ENCODE results near the gene FAM13A. TPM values are rescaled to one million over a fixed set of nuclear protein-coding genes. Genes with fewer than 3 reads are reported as not detected.

FAM13A gene
- total RNA-seq, 4 donors from 2014 or later: 72.3 to 105 (median 90.0) TPM

DNA sequence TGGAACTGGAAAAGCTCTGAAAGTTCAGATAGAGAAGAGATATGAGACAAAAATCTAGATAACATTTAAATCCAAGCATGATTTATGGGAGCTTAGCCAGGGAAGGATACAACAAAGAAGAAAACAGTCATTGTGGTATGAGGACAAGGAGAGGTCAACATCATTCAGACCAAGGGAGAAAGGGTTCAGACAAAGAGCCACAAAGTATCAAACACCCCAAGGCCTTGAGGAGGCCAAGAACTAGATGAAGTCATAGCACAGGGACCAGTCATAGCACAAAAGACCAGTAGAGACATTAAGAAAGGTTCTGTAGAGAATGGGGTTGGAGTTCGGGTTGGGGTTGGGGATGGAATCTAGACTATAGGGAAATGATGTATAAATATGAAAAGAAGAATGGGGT lies 282.0 kb downstream of the FAM13A start:
- no peaks in the 10 kb centered on the region for H3K4me1 ChIP-seq
- no peak overlapping the region for H3K27ac ChIP-seq
- no peaks in the 10 kb centered on the region for H3K9me3 ChIP-seq
- H3K36me3 ChIP-seq: peaks cover 0 to 56% (median 0%) of the 10 kb centered on the region in 3 donors
- no peaks in the 10 kb centered on the region for H3K27me3 ChIP-seq
- TF ChIP-seq POLR2A (IDR thresholded peaks at IDR 0.05): no peak
- TF ChIP-seq, protein P1, sequence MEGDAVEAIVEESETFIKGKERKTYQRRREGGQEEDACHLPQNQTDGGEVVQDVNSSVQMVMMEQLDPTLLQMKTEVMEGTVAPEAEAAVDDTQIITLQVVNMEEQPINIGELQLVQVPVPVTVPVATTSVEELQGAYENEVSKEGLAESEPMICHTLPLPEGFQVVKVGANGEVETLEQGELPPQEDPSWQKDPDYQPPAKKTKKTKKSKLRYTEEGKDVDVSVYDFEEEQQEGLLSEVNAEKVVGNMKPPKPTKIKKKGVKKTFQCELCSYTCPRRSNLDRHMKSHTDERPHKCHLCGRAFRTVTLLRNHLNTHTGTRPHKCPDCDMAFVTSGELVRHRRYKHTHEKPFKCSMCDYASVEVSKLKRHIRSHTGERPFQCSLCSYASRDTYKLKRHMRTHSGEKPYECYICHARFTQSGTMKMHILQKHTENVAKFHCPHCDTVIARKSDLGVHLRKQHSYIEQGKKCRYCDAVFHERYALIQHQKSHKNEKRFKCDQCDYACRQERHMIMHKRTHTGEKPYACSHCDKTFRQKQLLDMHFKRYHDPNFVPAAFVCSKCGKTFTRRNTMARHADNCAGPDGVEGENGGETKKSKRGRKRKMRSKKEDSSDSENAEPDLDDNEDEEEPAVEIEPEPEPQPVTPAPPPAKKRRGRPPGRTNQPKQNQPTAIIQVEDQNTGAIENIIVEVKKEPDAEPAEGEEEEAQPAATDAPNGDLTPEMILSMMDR (IDR thresholded peaks at IDR 0.05): no peak
- H3K4me3 ChIP-seq: no peak overlapping the region
- DNase-seq: no peak

DNA sequence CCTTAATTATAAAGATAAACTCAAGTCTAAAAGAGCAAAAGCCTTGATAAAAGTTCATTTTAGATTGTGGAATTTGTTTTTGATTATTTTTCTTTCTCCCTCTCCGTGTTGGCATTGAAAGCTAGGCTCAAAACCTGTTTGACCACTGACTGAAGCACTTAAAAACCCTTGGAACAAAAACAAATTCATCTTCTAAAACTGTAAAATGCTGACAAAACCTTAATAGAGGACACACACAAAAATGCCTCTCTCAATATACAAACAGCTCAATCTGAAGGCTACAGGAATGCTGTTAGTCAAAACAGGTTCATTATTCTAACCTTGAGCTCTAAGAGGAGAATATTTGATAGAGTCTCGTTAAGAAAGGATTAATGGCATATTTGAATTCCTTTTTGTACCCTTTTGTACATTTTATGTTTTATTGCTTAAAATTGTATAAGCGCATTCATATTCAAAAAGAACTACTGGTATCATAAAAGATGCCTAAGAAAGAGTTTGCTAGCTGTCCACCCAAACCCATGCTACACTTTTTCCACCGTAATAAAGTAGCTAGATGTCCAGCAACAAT lies 285.0 kb downstream of the FAM13A start:
- no peaks in the 10 kb centered on the region for H3K27me3 ChIP-seq
- no peak overlapping the region for H3K27ac ChIP-seq
- no peak for TF ChIP-seq POLR2A (IDR thresholded peaks at IDR 0.05)
- TF ChIP-seq, protein P1 (IDR thresholded peaks at IDR 0.05): no peak
- H3K4me3 ChIP-seq: no peak overlapping the region
- no peaks in the 10 kb centered on the region for H3K9me3 ChIP-seq
- no peak for DNase-seq
- peaks cover 0 to 44% (median 0%) of the 10 kb centered on the region in 3 donors for H3K36me3 ChIP-seq
- no peaks in the 10 kb centered on the region for H3K4me1 ChIP-seq

DNA sequence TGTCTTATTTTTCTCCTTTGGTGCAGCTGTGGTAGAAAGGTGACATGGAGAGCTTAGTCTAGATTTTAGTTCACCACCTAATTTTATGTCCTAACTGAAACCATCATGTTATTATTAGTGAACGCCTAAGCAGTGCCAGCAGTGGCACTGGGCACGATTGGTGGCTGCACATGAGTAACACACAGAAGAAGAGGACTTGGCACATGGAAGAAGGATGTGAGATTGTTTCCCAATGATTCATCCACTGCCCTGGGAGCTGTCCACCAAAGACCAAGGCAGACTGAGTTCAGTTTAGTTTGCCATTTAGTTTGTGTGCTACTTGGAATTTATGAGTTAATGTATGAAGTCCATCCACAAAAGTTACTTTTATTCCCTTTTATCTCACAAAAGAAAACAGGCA lies 291.3 kb downstream of the FAM13A start:
- no peak for DNase-seq
- peaks cover 0 to 54% (median 0%) of the 10 kb centered on the region in 3 donors for H3K36me3 ChIP-seq
- no peak overlapping the region for H3K27ac ChIP-seq
- no peaks in the 10 kb centered on the region for H3K27me3 ChIP-seq
- TF ChIP-seq, protein P1 (IDR thresholded peaks at IDR 0.05): no peak
- no peak for TF ChIP-seq POLR2A (IDR thresholded peaks at IDR 0.05)
- H3K4me3 ChIP-seq: no peak overlapping the region
- H3K4me1 ChIP-seq: no peaks in the 10 kb centered on the region
- no peaks in the 10 kb centered on the region for H3K9me3 ChIP-seq

DNA sequence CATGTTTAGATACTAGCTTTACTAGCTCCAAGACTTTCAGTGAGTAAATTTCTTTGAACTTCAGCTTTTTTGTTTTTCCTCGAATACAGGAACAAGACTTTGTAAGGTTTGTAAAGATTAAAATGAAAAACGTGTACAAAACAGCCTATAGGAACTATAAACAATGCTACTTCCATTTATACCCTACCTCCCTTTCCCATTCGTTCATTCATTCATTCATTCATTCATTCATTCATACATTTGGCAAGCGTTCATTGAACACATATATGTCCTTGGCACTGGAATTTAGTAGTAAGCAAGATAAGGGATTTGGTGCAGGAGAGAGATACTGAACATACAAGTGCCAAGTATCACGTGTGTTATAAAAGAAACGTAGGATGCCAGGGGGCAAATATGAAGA lies 293.9 kb downstream of the FAM13A start:
- no peak for TF ChIP-seq POLR2A (IDR thresholded peaks at IDR 0.05)
- TF ChIP-seq, protein P1 (IDR thresholded peaks at IDR 0.05): no peak
- DNase-seq: no peak
- H3K36me3 ChIP-seq: peaks cover 0 to 48% (median 0%) of the 10 kb centered on the region in 3 donors
- no peaks in the 10 kb centered on the region for H3K4me1 ChIP-seq
- H3K27me3 ChIP-seq: no peaks in the 10 kb centered on the region
- no peak overlapping the region for H3K4me3 ChIP-seq
- H3K27ac ChIP-seq: no peak overlapping the region
- H3K9me3 ChIP-seq: no peaks in the 10 kb centered on the region

DNA sequence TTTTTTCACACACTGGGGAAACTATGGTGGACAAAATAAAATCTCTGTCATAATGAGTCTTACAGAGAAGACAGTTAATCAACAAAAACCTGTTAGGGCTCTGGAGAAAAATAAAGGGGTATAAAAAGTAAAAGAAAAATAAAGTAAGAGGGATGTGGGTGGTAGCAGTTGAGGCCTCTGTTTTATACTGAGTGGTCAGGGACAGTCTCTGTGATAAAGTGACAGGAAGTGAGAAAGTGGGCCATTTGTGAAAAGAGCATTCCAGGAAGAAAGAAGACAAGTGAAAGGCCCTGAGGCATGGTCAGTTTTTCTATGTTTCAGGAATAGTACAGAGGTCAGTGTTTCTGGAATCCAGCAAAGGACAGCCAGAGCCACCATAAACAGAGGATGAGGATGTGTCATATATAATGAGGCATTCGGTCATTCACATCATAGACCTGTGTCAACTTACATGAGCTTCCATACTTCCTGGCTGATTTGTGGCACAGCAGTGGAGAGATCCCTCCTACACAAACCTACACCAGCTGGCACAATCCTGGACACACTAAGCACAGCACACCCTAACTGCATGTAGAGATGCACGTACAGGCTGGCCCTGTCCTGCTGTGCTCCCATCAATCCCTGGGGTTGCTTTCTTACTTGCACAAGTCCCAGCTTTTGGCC lies 295.0 kb downstream of the FAM13A start:
- Histone ChIP-seq H3K9me3 (no peaks in the 10 kb centered on the region), H3K4me1 (no peaks in the 10 kb centered on the region), H3K4me3 (no peak overlapping the region), H3K27ac (no peak overlapping the region), H3K36me3 (peaks cover 0 to 51% (median 0%) of the 10 kb centered on the region in 3 donors), H3K27me3 (no peaks in the 10 kb centered on the region)
- DNase-seq: no peak
- TF ChIP-seq, protein P1 (IDR thresholded peaks at IDR 0.05): no peak
- TF ChIP-seq POLR2A (IDR thresholded peaks at IDR 0.05): no peak
